ENCODE measurements around the gene NME9. TPM values are rescaled to one million over a fixed set of nuclear protein-coding genes. Genes with fewer than 3 reads are reported as not detected.

Gene NME9
- total and polyA plus RNA-seq, 4 donors, result 0.08 to 0.39 TPM; not detected in 2

GRCh38 chr3:138359148-138359918 is 29.7 kb upstream of the NME9 start (continued):
- TF ChIP-seq GABPA (IDR thresholded peaks at IDR 0.05 in 1 of 2, conservative IDR thresholded peaks at IDR 0.05 in 1 of 2), result no peak
- no peak for TF ChIP-seq HNF4G (IDR thresholded peaks at IDR 0.05)
- no peak for TF ChIP-seq YY1 (IDR thresholded peaks at IDR 0.05)
- no peak for TF ChIP-seq CTCF (IDR thresholded peaks at IDR 0.05; ENCODE audit: low read depth, low read length, missing input control)
- no peak for TF ChIP-seq SP1 (IDR thresholded peaks at IDR 0.05)

- Histone ChIP-seq H3K9ac (ENCODE audit: low read depth in 1 of 2, low read length in 2 of 2) (no peak overlapping the region), H3K27ac (ENCODE audit: low read depth in 1 of 2, low read length in 2 of 2) (no peak overlapping the region), H3K27me3 (ENCODE audit: control insufficient read depth in 4 of 4, insufficient read depth in 4 of 4, low read length in 3 of 4) (no peaks in the 10 kb centered on the region), H3K4me1 (ENCODE audit: control insufficient read depth in 4 of 4, insufficient read depth in 4 of 4, low read length in 3 of 4) (no peaks in the 10 kb centered on the region), H3K36me3 (ENCODE audit: control insufficient read depth in 4 of 4, insufficient read depth in 3 of 4, low read depth in 1 of 4, low read length in 3 of 4) (no peaks in the 10 kb centered on the region), H3K4me3 (ENCODE audit: low read depth in 1 of 3, low read length in 3 of 3) (no peak overlapping the region), H3K9me3 (ENCODE audit: control insufficient read depth in 4 of 4, low read length in 3 of 4) (no peaks in the 10 kb centered on the region)
- no peak for DNase-seq (ENCODE audit: low spot score)
- WGBS, result 86% methylated on average over 7 of the region's 7 CpGs
- TF ChIP-seq ATF3 (IDR thresholded peaks at IDR 0.05), result no peak
- no peak for TF ChIP-seq MAX (IDR thresholded peaks at IDR 0.05)
- TF ChIP-seq SP1 (IDR thresholded peaks at IDR 0.05), result no peak
- no peak for TF ChIP-seq FOXA1 (IDR thresholded peaks at IDR 0.05)
- no peak for TF ChIP-seq JUND (IDR thresholded peaks at IDR 0.05)
Observed at GRCh38 chr3:138356730-138357405, 27.2 kb upstream of the NME9 start.

GRCh38 chr3:138355071-138355470 is 25.4 kb upstream of the NME9 start:
- no peaks in the 10 kb centered on the region for H3K9me3 ChIP-seq (ENCODE audit: control insufficient read depth in 4 of 4, low read length in 3 of 4)
- WGBS, result 89% methylated on average over 3 of the region's 3 CpGs
- DNase-seq (ENCODE audit: low spot score), result no peak

More at GRCh38 chr3:138355071-138355470, 25.4 kb upstream of the NME9 start:
- Histone ChIP-seq H3K4me1 (ENCODE audit: control insufficient read depth in 4 of 4, insufficient read depth in 4 of 4, low read length in 3 of 4) (no peaks in the 10 kb centered on the region), H3K27ac (ENCODE audit: low read depth in 1 of 2, low read length in 2 of 2) (no peak overlapping the region), H3K9ac (ENCODE audit: low read depth in 1 of 2, low read length in 2 of 2) (no peak overlapping the region), H3K27me3 (ENCODE audit: control insufficient read depth in 4 of 4, insufficient read depth in 4 of 4, low read length in 3 of 4) (no peaks in the 10 kb centered on the region), H3K4me3 (ENCODE audit: low read depth in 1 of 3, low read length in 3 of 3) (no peak overlapping the region), H3K36me3 (ENCODE audit: control insufficient read depth in 4 of 4, insufficient read depth in 3 of 4, low read depth in 1 of 4, low read length in 3 of 4) (no peaks in the 10 kb centered on the region)
- no peak for TF ChIP-seq FOXA1 (IDR thresholded peaks at IDR 0.05)
- no peak for TF ChIP-seq HNF4A (conservative IDR thresholded peaks at IDR 0.05)
- no peak for TF ChIP-seq RXRA (IDR thresholded peaks at IDR 0.05)
- no peak for TF ChIP-seq REST (IDR thresholded peaks at IDR 0.05)
- TF ChIP-seq SP1 (IDR thresholded peaks at IDR 0.05), result no peak
- TF ChIP-seq HNF4G (IDR thresholded peaks at IDR 0.05), result no peak
- TF ChIP-seq CTCF (IDR thresholded peaks at IDR 0.05; ENCODE audit: low read depth, low read length, missing input control), result no peak
- no peak for TF ChIP-seq TAF1 (conservative IDR thresholded peaks at IDR 0.05)
- TF ChIP-seq EGR1 (IDR thresholded peaks at IDR 0.05; ENCODE audit: low read depth in 2 of 2), result no peak
- TF ChIP-seq JUND (IDR thresholded peaks at IDR 0.05), result no peak
- TF ChIP-seq NR2F2 (IDR thresholded peaks at IDR 0.05), result no peak
- no peak for TF ChIP-seq RAD21 (IDR thresholded peaks at IDR 0.05)
- TF ChIP-seq YY1 (IDR thresholded peaks at IDR 0.05), result no peak
- no peak for TF ChIP-seq FOXA2 (IDR thresholded peaks at IDR 0.05)
- TF ChIP-seq GABPA (IDR thresholded peaks at IDR 0.05 in 1 of 2, conservative IDR thresholded peaks at IDR 0.05 in 1 of 2), result no peak
- TF ChIP-seq ZBTB33 (IDR thresholded peaks at IDR 0.05), result no peak

Measured in liver (tissue), 9 donors.